Heart left ventricle (tissue), 13 donors: Measurements from ENCODE around the gene TMEM51.

ENCODE experiments used
- CTCF ChIP-seq, 12 donors: fragments of 200-600 bp; sonication (generic) in 4 of 12; IDR thresholded peaks; one replicate each; pipeline versions ENCODE4 v1.5.0 to v1.8.0; 2018 to 2022; ENCODE audit warnings: antibody characterized with exemption in 12 of 12, mild to moderate bottlenecking in 5 of 12
- POLR2A ChIP-seq, 2 donors: fragments of 450-650 bp; IDR thresholded peaks; one replicate each; pipeline ENCODE4 v1.6.1; 2017; ENCODE audit warnings: antibody characterized with exemption in 2 of 2, mild to moderate bottlenecking in 2 of 2, moderate library complexity in 2 of 2
- donor health status: ischemic (EF 13 %, LVEDD 7.1; RV severe dilation, severe dysfunction).
- donor health status: DM: no; HTN: yes; CAD: no.
- donor health status: DM: no; HTN: no; CAD: no.
- donor health status: ischemic (EF 25% LVEDD 6.9; RV normal size, moderate dysfunction).
- donor health status: ischemic (EF 25% LVEDD 5.7; RV mildly dilated, moderate dysfunction).
- donor health status: ischemic (EF 35%, LVEDD 5.7; RV mildly dilated, moderate dysfunction).
- donor health status: nonischemic (EF 11% LVEDD 7.7; RV severe dilation, severe dysfunction).
- donor health status: DM: yes; HTN: yes; CAD: no.
- donor health status: PGD.
- donor health status: ischemic (EF 29% LVEDD 5.4; RV normal size, mild dysfunction).
- donor health status: nonischemic (EF 23%, LVEDD 6.1; RV moderate dilation, normal function).

- TF ChIP-seq CTCF (IDR thresholded peaks at IDR 0.05) (no peak), POLR2A (IDR thresholded peaks at IDR 0.05) (no peak)
Observed at GRCh38 chr1:15207031-15207828, 53.7 kb downstream of the TMEM51 start.
